NCI-H146 treated with DMSO at 0.1 percent for 48 hours (cell line): ENCODE data around the gene DUSP18.
A peak's percentile ranks its signal among the peaks of the same experiment; 100 is the strongest.
"Not testable (repeated sequence)": the region's sequence is repeated elsewhere in the genome, so short reads cannot be mapped to it uniquely, and the experiment has no call there.

ENCODE experiments used
- DNase-seq: peaks from one replicate; lab custom pipeline; 2025; ENCODE audit not compliant: unreplicated experiment; lab: John Stamatoyannopoulos, UW

Gene DUSP18

DNA sequence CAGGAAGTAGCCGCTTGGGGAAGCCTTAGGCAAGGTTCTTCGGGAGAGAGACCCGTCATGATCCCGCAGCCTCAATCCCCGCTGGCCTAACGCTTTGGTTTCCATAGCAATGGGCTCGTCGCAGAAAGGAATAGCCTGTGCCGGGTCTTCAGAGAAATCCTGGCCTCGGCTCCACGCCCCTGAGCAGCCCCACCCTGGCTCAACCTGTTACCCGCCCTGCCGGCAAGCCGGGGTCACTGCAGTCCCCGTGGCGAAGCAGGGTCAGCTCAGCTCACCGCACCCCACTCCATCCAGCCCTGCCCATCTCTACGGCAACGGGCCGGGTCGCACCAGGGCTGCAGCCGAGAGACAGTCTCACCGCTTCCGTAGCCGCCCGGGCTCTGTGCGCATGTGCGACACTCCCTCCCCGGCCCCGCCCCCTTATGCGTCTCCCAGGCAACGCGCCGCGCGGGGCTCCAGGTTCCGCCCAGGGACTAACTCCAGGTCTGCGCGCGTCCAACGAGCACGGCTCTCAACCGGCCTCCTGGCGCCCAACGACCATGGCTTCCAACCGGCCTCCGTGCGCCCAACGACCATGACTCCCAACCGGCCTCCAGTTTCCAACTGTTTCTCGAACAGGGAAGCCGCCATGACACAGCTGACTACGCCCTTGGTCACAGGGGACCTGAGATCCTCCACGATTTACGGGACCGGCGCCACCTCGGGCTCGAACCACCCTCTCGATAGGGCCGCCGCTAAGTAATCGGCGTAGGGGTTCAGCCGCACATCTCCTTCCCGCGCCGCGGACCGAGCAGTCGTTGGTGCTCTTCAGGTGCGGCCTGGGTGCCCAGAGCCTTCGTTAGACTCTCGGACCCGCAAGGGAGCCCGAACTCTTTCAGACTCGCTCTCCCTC, at the start of gene DUSP18:
TSS of gene DUSP18 (minus strand) at position 382 of the 892 bp plus-strand sequence. CDS start 3,872 bp downstream, outside the sequence.
- DNase-seq: peak; percentile 81

DNA sequence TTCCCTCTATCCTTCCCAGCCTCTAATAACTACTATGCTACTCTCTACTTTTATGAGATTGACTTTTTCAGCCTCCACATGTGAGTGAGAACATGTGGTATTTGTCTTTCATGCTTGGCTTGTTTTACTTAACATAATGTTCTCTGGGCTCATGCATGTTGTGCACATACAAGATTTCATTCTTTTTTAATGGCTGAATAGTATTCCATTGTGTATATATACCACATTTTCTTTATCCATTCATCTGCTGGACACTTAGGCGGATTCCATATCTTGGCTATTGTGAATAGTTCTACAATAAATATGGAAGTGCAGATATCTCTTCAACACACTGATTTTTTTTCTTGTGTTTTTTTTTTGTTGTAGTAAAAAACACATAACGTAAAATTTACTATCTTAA, 46.4 kb upstream of the DUSP18 start:
- DNase-seq: no peak

DNA sequence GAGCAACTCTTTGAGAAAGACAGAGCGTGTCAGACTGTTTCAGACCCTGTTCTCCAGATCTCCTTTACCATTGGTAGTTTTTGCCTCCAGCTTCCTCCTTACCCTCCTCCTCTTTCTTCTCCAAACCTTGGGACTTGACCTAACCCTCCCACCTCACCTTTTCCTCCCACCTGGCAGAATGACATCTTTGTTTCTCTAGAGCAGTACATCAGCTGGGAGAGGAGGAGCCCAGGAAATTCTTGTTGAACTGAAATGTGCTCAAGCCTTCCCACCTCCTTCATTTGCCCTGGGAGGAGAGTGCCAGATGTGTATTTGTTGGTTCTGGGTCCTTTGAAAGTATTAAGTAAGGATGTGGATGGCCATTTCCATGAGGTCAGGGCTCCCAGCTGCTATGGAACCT, 44.4 kb upstream of the DUSP18 start:
- no peak for DNase-seq

DNA sequence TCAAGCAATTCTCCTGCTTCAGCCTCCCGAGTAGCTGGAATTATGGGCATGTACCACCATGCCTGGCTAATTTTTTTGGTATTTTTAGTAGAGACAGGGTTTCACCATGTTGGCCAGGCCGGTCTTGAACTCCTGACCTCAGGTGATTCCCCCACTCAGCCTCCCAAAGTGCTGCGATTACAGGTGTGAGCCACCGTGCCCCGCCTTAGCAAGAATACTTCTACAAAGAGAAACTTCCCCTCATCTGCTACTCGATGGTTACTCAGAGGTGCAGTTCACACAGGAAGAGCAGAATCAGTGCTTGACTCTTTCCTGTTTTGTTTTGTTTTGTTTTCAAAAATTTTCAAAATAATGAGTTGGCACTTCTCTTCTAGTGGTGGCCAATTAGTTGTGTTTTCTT, 42.3 kb upstream of the DUSP18 start:
- not testable (repeated sequence) for DNase-seq

DNA sequence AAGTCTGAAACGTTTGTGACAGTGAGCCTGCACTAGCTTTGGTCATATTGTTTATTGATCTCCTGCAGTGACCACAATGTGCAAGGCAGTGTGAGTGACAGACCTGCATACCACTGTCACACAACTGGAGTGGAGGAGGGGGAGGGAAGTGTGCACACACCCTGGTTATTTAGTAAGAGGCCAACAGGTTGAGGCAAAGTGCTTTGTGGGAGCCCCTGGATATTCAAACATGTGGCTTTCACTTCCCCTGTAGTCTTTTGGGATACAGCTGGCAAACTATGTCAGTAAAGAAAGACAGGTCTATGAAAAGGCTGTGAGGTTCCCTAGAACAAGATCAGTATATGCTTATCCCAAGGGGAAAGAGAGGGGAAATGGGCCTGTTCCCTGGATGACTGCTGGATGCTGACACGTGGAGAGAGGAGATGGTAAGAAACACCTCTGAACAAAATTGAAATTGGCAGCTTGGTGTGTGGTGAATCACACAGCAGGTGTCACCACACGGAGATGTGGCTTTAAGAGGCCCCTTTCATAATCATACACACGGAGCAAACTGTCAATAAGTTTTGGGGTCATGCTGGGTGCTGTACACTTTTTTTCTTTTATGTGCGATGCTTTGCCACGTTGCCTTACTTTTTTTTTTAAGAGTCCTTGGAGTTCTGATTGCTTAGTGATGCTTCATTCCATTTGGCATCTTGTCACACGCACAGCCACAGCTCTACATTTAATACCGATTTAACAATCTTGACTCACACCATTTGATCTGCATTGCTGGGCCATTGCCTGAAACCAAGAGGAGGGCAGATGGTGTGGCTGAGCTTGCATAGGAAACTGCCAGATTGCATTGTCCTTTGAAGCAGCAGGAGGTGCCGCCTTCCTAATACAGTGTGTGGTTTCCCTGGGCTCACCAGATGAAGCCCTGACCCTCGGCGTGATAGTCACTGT, 38.3 kb upstream of the DUSP18 start:
- DNase-seq: peak; percentile 62

DNA sequence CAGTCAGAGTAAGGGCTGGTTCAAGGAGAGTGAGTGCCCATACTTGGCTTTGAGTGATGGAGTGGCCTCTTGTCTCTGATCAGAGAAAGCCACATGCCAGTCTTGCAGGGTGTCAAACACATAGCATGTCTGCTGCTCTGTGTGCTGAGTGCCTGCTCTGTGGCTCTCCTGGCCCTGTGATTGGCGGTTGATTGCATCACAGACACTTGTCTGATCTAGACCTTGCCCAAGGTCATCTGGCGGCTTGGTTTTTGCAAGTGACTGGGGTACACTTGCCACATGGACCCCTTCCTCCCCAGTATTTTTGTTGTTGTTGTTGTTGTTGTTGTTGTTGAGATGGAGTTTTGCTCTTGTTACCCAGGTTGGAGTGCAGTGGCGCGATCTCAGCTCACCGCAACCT, 37.3 kb upstream of the DUSP18 start:
- no peak for DNase-seq

DNA sequence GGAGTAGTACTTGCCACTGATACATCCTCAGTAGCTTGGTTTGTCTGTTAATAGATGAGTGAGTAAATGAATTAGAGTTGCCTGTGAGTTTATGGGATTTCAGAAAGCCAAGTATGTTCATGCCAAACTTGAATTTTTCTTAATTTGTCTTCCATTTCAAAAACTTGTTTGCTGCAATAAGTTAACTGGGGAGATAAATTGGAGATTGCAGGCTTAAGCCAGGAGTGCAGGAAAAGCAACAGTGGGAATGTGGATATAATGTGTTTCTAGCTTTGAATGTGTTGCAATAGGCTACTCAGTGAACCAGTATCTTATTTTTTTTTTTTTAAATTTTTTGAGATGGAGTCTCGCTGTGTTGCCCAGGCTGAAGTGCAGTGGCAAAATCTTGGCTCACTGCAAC, 35.2 kb upstream of the DUSP18 start:
- no peak for DNase-seq

DNA sequence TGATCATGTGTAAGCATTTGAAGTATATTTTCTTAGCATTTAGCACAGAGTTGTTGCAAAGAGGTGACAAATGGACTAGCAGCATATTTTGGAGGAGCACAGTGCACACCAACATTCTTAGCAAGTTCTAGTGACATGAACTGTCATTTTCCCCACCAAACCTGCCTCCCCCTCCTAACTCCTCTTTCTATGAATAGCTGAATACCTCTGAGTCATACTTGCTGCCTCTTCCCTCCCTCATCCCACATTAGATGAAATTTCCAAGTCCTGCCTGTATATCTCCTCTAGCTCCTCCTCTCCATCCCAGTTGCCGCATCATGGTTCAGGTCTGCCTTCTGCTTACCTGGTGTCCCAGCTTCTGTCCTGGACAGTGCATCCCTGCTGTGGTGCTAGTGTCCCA, 34.2 kb upstream of the DUSP18 start:
- no peak for DNase-seq

DNA sequence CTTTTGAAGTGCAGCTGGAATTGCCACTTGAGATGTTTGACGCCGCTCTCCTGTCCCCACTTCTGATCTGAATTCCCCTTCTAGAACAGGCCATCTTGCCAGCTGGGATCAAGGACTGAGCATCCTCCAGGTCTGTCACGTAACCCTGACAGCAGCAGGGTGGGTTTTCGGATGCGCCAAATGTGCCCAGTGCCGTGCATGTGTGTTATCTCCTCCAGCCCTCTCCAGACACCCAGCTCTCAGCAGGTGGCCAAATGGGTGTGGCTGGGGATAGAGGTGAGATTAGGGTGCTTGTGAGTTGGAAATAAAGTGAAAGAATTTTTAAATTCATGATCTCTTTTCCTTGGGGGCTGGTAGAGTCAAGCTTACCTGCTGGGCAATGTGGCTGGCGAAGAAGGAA, 30.3 kb upstream of the DUSP18 start:
- no peak for DNase-seq

DNA sequence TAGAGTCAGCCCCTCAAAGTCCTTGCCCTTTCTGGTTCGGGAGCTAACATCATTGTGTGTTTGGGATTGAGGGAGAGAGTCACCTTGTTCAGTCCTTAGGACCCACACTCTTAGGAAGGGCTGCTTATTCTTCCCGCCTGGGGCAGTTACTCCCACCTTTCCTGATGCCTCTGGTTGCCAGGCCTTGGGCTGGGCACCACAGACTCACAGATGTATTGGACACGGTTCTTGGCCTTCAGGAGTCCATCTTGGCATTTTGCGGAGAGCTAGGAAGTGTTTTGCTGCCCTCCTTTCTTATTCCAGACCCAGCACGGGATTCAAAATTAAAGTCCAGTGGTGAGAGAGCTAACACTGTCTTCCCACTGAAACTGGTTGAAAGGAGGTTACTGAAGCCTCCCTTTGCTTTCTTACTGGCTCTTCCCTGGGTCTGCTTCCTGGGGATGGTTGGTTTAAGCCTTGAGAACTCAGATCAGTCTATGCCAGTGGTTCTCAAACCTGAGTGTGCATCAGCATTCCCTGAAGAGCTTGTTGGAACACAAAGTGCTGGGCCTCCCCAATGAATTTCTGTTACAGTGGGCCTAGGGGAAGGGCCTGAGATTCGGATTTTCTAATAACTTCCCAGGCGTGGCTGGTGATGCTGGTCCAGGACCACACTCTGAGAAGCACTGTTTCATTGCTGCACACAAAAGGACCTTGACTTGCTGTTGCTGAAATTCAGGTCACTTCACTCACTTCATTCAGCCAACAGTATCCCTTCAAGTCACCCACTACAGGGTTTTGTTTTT, 28.4 kb upstream of the DUSP18 start:
- DNase-seq: no peak

DNA sequence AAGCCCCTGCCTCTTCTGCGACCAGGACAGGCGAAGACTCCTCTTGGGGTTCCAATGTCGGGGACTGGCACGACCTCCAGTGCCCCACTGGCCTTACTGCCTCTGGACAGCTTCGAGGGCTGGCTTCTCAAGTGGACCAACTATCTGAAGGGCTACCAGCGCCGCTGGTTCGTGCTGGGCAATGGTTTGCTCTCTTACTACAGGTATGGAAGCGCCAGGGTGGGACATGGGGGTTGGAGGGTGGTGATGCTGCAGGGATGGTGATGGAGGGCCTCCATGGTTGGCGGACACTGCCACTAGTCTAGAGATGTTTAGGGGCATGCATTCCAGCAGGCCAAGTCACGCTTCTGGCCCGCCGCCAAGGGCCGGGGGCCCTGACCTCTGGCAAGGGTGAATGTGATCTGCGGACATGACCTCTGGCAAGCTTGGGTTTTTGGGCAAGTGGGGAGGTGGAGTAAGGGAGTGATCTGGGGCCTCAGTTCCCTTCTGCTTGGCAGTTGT, 27.7 kb upstream of the DUSP18 start:
- no peak for DNase-seq

DNA sequence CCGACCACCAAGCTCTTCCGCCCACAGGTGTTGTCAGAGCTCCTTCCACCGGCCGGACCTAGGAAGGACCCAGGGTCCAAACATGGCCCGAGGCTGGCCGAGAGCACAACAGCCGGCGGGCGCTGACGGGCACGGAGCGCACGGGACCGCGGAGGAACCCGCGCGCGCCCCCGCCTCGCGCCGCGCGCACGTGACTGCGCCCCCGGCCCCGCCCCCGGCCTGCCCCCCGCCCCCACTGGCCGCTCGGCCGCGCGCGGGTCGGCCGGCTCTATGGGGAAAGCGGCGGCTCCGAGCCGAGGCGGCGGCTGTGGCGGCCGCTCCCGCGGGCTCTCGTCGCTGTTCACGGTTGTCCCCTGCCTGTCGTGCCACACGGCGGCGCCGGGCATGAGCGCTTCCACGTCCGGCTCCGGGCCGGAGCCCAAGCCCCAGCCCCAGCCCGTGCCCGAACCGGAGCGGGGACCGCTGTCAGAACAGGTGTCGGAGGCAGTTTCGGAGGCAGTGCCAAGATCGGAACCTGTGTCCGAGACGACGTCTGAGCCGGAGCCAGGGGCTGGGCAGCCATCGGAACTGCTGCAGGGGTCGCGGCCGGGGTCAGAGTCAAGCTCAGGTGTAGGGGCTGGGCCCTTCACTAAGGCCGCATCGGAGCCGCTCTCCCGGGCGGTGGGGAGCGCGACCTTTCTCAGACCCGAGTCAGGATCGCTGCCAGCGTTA, 27.1 kb upstream of the DUSP18 start, which contains the start of gene OSBP2:
TSS of gene OSBP2 (plus strand) at position 235 of the 711 bp plus-strand sequence. CDS start at position 271, 36 bp downstream.
- no peak for DNase-seq

DNA sequence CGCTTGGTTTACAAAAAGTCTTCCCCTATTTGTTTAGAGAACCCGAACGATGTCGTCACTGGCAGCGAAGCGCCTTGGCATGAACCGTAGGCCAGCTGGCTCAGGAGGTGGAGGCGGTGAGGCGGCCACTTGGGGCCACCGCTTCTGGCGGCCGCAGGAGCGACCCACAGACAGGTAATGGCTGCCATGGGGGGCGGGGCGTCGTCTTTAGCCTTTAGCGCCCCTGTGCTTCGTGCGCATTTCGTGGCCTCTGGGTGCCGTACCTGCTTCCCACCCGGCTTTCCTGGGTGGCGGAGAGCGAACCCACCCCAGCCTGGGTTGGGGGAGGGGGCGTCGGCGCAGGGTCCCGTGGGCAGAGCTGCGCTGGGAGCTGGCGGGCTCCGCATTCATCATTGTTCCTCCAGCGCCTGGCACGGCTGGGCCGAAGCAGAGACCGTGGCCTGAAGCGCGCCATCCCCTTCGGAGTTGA, 26.5 kb upstream of the DUSP18 start:
- peak; percentile 44 for DNase-seq

DNA sequence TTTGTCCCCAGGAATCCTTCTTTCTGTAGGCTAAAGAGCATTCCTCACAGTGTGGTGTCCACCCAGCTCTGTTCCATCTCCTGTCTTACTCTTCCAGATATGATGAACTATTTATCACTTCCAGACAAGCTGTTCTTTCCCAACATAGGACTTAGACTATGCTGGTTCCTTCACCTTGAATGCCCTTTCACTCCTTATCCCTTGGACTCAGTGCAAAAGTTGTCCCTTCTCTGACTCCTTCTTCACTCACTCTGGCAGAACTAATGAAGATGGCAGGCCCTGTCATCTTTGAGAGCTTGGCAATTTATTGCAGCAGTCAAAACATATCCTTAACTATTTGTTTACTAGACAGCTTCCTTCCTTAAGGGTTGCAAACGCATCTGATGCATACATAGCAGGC, 23.5 kb upstream of the DUSP18 start:
- DNase-seq: no peak

DNA sequence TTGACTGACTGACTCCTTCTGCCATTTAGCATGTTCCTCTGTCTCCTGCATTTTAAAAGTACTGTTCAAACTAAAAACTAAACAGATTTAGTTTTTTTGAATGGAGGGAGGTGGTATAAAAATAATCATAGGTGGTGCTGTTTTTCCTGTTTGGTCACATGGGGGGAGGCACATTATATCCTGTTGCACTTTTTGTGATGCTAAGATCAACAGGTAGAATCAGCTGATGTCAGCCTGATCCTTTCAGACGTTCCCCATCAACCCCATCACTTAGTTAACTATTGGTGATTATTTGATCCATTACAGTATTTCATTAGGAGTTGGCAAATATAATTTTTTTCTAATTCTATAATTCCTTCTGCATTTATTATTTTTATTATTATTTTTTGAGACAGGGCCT, 21.9 kb upstream of the DUSP18 start:
- no peak for DNase-seq

DNA sequence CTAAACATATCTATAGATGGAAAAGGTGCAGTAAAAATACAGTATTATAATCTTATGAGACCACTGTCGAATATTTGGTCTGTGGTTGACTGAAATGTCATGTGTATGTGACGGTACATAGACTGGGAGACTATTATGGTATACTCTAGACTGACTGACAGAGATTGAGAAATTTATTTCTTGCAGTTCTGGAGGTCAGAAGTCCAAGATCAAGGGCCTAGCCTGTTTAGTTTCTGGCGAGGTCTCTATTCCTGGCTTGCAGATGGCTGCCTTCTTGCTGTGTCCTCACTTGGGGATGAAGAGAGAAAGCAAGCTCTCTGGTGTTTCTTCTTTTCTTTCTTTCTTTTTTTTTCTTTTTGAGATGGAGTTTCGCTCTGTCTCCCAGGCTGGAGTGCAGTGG, 19.7 kb upstream of the DUSP18 start:
- DNase-seq: no peak

DNA sequence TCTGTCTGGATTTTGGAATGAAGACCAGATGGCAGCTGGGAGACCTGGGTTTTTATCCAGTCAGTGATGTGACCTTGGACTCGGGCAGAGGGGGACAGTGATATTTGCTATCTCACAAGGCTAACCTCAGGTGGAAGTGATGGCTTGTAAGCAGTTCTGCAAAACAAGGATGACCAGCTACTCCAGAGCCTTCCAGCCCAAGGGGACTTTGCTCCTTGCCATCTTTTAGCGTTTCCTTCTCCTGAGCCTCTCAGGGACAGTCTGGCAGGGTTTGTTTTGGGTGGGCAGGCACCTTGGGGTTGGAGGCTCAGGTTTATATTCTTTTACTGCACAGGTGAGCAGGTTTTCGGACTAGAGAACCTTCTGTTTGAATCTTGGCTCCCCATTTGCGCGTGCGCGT, 17.5 kb upstream of the DUSP18 start:
- DNase-seq: no peak

DNA sequence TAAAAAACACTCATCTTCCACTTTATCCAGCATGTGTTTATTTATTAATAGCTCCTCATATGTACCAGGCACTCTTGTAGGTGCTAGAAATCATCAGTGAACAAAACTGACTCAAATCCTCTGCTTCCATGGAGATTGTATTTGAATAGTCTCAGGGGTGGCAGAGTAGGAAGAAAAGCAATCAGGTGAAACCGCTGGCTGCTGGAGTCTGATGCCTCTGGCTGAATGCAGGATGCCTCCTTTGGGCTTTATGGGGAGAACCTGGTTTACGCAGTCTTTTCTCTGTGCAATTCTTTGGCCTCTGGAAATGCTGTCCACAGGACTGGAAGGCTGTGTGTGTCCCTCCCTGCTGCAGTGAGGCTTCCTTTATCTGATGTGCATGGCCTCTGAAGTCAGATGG, 14.2 kb upstream of the DUSP18 start:
- no peak for DNase-seq

DNA sequence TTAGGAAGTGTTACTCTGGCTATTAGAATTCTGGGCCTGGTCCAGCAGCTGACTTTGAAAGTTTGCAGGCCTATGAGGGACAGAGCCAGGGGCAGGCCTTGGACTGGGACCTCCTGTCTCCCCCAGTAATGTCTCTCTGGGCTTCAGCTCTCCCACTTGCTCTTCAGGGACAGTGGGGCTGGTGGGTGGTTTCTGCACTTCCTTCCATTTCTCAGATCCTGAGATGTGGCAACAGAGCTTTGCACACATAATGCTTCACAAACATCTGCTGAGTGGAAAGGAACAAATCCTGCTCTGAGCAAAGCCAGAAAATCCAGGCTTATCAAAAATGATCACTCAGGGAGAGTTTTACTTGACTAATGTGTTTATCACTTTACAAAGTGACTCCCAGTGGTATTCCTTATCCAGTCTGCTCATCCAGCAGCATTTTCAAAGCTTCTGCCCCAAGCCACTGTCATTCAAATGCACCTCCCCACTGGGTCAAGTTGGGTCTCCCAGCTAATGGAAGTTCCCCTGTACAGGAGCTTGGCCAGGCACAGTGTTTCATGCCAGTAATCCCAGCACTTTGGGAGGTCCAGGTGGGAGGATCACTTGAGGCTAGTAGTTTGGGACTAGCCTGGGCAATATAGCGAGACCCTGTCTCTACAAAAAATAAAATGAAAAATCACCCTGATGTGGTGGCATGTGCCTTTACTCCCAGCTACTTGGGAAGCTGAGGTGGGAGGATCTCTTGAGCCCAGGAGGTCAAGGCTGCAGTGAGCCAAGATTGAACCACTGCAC, 13.5 kb upstream of the DUSP18 start:
- DNase-seq: no peak
